HG03378 (cell line): ENCODE results near the gene CCDC57.

Experiments
- ATAC-seq: cut with Tn5 transposase; IDR thresholded peaks from one replicate; pipeline ENCODE4 v1.9.1; 2021; ENCODE audit warnings: mild to moderate bottlenecking, moderate library complexity; ENCODE audit not compliant: unreplicated experiment

The CCDC57 gene

DNA sequence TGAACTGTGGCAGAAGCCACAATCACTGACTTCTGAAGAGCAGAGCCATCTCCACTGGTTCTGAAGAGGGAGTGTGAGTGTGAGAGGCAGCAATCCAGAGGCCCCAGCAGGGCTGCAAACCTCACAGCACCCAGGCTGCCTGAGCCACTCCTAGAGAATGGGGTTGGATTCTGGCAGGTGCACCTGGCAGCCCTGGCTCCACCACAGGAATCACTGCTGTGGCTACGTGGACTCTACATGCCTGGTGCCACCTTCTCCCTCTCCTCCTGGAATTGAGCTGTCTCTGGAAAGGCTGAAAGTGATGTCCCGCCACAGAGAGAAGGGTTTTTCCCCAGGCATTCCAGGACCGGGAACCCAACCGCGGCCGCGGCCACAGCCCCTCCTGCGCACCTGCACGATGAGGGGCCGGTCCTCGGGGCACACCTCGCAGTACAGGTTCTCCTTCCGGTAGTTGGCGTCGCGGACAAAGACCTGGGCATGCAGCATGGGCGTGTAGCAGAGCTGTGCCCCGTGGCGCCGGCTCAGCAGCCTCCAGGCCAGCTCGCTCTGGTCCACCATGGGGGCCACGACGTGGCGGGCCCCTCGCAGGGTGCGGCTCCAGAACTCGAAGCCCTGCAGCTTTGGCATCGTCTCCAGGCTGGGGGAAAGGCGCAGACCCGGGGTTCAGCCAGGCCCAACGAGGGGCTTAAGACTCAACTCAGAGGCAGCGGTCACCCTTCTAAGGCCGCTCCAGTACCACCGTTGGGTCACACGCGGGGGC is 148.0 kb downstream of the CCDC57 start:
- ATAC-seq = no peak

DNA sequence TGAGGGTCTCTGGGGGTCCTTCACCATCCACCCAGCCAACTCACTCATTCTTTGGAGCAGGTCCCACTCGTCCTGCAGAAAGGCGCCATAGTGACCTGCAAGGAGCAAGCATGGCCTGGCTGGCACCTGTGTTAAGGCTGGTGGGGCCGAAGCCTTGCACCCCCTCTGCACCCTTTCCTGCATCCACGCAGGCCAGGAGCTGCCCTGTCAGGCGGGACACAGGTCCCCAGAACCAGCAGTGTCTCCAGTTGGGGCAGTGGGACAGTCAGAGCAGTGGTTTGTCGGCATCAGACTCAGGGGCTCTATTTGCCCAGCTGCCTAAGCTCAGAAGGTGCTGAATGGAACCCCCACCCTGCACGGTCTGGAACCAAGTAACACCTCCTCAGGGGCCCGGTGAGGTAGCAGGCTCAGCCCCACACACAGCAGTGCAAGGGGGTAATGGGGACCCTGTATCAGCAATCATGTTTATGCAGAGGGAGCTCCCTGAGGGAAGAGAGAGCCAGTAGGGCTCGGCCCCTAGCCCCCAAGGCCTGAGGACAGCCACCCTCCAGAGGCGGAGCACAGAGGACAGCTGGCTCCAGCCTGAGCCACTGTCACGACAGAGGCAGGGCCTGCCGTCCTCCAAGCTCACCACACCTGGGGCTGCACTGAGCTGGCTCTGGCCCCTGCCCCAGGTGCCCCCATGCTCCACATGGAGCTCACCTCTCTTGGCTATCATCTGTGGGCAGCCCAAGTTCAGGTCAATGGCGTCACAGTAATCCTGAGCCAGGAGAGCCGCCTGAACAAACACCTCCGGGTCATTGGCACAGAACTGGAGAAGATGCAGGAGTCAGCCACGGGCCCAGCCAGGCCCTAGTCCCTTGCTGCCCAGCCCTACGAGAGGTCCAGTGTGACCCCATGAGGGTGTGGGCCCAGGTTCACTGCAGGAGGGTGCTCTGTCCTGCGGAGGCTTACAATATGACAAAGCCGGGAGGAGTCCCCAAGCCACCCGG is 148.9 kb downstream of the CCDC57 start:
- ATAC-seq = no peak

DNA sequence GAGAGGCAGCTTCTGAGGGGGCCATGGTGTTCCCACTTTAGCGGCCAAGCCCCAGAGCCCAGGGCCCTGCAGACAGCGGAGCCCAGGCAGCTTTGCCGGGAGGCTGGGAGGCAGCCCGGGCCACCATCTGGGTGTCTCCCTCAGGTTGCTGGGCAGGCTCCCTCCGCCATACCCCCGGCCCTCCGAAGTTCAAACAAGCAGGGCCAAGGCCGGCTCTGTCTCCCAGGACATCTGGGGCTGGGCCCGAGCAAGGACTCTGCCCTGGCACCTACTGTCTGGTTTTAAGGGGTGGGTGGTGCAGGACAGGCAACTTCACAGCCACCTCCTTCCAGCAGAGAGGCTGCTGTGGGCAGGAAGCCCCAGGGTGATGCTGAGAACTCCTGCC is 149.7 kb downstream of the CCDC57 start:
- ATAC-seq = no peak

DNA sequence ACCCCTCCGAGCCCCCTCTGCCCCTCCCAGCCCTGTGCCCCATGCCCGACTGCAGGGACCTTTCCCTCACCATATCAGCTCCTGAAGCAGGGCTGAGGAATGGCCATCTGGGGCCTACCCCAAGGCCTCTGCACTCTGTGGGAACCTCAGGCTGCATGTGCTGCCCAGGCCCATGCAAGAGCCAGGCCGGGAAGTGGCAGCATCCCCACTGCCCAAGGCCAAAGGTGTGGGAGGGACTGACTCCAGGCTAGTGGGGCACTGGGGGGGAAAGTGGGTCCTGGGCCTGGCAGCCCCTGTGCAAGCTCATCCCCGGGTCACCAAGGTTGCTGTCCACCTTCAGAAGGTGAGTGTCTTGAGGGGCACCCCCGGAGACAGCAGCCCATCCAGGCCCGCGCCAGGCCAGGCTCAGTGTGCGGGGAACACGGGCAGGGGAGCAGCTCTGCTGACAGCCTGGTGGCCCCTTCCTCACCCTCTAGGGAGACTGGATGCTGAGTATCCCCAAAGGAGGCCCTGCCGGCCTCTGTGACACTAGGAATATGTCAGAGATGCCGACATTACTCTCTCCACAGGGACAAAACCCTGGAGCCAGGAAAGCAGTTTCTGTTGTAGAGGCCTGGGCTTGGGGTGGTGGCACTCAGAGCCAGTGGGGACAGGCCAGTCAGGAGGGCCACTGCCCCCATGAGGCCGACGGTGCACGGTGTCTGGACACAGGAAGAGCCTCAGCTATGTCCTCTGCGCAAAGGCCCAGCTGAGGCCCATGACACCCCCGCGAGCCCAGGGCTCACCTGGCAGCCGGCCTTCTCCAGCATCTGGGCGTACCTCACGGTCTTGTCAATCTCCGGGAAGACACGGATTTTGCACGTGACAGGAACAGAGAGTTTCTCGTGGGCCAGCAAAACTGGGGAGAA is 150.3 kb downstream of the CCDC57 start:
- no peak for ATAC-seq

DNA sequence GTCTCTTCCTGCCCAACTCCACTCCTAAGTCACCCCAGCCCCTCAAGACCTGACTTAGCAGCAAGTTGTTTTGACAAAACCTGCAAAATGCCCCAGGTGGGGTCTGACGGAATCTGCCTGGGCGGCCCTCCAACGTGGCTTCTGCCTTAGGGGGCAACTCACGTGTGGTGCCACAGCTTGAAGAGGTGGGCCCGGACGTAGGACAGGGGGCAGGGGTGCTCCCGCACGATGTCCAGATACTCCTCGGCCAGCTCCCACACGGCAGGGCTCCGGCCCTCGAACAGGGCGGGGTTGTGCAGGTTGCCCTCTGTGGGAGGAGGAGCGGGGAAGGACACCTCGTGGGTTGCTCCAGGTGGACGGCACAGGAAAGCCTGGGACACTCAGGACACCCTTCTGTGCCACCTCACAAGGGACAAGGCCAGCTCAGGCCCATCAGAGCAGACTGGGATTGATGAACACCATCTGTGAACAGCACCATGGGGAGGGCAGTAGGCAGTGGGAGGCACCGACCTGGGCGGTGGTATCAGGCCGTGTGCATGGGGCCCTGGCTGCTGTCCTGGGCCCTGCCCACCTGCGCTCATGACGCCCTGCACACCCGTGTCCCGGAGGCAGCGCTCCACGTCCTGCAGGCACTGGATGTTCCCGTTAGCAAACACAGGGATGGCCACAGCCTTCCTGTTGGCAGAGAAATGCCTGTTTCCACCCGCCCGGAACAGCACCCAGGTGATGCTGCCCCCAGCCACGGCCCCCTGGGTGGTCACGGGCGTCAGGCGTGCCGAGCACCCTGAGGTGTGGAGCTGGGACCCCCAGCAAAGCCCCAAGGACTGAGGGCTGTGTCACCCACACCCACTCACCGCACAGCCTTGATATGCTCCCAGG is 151.4 kb downstream of the CCDC57 start:
- ATAC-seq = no peak

DNA sequence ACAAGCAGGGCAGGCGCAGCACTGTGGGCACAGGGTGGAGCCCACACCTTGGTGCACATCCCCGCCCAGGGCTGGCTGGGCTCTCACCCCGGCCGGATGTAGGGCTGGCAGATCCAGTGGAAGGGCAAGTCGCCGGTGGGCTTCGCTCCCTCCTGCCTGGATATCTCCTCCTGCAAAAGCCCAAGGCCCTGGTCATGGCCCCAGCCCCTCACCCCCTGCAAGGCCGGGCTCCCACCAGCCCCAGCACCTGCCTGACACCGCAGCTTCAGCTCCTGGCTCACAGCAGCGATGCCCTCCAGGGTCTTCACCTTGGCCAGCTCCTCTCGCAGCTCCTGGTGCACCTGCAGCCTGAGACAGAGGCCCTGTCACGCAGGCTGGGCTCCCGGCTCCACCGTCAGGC is 152.0 kb downstream of the CCDC57 start:
- no peak for ATAC-seq

DNA sequence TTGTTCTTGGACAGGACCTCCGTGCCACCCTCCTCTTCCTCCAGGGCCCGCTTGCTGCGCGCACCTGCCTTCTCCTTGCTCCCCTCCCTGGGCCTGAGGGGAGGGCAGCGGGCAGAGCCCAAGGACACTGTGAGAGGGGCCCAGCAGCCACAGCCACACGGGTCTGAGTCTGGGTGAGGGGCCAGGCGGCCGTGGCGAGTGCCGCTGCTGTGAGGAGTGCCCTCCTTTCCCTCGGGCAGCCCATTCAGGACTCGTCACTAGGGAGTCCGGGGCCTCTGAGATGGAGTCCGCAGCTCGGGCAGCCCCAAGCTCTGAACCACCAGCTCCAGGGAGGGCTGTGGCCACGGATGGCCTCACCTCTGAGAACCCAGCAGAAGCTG is 152.7 kb downstream of the CCDC57 start:
- no peak for ATAC-seq

DNA sequence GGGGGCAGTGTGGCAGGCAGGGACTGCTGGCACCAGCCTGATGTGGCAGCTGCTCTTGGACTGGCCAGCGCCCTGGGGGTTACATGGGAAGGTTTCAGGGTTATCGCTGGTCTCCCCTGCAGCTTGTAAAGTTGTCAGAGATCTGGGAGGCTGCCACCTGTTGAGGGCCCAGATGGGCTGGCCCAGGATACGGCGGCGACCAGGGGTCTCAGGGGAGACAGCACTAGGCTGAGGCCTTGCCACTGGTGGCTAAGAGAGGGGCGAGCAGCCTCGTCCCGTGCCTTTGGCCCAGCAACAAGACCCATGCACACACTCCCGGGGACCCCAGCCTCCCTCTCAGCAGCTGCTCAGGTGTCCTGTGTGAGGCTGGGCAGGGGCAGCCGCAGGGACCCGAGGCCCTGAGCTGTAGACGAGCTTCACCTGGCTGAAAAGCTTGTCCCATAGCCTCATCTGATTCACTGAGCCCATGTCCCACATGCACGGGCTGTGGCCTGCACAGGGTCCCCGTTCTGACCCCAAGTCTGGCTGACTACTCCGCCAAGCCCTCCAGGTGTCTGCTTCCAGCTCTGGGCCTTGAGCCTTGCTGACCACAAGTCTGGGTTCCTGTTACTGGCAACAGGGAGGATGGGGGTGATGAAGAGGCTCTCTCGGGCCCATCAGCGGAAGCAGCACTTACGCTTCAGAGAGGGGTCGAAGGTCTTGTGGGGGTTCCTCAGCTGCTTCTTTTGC is 153.2 kb downstream of the CCDC57 start:
- no peak for ATAC-seq

DNA sequence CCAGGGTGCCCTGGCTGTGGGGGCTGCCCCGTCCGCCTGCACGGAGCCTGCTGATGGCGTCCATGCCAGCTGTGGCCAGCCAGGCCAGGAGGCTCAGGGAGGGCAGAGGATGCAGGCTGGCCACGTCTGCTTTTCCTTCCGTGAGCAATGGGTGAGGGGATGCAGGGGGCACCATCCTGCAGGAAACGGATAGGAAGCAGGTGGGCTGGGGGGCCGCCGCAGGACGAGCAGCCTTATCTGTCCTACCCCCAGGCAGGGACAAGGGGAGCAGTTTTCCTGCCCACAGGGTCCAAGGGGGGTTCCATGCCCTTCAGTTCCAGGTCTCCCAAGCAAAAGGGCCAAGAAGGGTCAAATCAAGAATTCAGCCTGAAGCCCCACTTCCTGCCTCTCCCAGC is 153.8 kb downstream of the CCDC57 start:
- ATAC-seq = no peak

DNA sequence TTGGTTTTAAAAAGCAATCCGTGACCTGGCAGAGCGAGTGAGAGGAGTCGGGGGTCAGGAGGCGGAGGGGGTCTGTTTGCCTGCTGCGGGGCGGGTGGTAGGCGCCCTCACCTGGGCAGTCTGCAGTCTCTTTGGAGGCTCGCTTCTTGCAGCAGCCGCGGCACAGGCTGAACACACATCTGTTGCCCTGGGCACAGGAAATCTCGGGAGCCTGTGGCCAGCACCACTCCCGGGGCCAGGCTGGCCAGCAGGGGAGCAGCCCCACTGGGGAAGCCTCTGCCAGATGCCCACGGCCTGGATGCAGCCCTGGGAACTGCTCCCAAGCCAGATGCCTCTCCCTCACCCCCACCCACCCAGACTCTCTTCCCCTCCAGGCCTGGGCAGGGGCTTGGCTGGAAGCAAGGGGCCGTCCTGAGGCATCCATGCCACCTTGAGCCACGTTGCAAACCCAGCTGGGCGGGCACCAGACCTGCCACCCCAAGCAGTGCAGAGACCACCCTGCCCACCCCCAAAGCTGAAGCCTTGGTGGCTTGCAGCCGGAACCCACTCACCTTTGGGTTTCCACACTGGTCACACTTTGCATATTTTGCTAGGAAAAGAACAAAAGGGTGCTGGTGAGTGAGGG is 154.3 kb downstream of the CCDC57 start:
- ATAC-seq = no peak

DNA sequence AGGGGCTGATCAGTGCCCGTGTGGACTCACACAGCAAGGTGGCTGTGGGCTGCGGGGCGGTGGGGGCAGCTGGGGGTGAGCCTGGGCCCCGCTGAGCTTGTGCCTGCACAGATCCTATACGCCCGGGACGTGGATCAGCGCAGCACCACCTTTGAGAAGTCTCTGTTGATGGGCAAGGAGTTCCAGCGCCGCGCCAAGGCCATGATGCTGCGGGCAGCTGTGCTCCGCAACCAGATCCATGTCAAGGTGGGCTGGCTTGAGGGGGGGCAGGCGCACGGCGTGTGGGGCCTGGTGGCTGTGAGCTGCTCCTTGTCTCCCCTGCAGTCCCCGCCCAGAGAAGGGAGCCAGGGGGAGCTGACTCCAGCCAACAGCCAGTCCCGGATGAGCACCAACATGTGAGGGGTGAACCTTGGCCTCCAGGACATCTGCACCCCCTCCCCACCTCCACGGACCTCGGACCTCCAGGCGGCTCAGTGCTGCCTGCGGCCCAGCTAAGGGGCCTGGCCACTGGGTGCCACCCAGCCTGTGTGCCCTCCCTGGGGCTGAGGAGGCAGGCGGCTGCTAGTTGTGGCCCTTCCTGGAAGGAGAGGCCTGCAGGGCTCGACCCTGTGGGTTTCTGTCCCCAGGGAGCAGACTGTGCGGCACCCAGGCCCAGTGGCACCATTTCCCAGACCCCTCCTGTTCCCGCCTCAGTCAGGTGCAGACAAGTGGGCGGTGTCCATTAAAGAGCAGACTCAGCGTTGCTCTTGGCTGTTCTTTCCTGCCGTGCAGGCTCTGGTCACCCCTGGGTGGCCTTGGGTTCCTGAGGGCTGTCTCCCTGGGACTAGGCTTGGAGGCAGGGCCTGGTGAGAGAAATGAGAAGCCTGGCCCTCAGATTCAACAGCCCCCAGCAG is 155.7 kb downstream of the CCDC57 start:
- ATAC-seq = no peak

DNA sequence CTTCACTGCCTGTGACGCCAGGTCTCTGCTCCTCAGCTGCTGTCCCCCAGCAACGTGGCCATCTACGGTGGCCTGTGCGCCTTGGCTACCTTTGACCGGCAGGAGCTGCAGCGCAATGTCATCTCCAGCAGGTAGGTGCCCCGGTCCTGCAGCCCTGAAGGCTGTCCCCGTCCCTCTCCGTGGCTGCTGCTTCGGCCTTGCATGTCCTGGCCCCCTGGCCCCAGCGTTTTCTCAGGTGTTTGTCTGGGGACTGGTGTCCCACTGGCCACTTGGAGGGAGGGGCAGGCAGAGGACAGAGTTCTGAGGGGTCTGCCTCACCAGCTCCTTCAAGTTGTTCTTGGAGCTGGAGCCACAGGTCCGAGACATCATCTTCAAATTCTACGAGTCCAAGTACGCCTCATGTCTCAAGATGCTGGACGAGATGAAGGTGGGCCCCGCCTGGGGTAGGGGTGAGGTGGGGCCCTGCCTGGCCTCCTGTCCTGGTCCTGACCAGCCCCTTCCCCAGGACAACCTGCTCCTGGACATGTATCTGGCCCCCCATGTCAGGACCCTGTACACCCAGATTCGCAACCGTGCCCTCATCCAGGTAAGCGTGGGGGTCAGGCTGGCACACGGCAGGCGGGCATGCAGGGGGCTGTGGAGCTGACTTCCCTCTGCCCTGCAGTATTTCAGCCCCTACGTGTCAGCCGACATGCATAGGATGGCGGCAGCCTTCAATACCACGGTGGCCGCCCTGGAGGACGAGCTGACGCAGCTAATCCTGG is 156.5 kb downstream of the CCDC57 start:
- no peak for ATAC-seq

DNA sequence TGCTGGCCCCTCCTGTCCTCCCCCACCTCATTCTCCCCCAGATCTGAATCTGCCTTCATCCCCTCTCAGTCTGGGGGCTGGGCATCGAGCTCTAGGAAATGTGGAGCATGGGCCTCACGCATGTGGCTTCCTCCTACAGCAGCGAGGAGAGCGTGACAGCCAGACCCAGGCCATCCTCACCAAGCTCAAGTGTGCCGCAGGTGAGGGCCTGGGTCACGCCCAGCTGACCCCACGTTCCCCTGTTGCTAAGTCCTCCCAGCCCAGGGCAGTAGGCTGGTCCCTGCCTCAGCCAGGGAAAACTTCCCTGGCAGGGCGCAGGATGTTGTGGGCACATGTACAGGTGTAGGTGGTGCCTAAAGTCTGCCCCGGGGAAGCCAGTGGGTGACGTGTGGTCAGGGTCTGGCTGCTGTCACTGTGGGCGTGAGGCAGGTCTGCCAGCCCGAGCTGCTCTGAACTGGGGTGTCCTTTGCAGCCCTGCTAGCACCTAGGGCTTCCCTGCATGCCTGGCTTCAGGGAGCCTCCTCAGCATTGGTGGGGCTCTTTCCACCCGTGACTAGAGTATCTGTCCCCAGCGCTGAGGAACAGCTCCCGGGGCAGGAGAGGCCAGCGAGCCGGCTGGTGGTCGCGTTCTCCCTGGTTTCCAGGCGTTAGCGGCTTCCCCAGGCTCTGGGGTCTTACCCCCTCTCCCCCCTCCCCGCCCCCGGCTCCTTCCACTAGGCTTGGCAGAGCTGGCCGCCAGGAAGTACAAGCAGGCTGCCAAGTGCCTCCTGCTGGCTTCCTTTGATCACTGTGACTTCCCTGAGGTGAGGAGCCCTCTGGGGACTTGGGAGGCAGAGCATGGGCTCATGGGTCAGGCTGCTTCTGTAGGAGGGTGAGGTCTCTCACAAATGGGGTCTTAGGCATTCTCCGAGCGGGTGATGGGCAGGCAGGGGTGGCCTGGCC is 157.3 kb downstream of the CCDC57 start:
- no peak for ATAC-seq

DNA sequence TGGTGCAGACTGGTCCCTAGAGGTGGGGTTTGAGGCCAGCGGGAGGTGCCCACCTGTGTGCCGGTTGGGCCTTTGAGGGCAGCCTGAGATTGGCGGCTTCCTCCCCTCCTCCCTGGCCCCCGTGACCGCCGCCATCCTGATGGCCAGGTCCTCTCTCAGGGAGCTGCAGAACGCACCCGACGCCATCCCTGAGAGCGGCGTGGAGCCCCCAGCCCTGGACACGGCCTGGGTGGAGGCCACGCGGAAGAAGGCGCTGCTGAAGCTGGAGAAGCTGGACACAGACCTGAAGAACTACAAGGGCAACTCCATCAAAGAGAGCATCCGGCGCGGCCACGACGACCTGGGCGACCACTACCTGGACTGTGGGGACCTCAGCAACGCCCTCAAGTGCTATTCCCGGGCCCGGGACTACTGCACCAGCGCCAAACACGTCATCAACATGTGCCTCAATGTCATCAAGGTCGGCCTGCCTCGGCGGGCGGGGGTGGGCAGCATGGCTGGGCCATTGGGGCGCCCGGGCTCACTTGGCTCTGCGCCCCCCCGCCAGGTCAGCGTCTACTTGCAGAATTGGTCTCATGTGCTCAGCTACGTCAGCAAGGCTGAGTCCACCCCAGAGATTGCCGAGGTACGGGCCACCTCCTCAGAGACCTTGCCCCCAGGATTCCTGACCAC is 158.2 kb downstream of the CCDC57 start:
- ATAC-seq = no peak

DNA sequence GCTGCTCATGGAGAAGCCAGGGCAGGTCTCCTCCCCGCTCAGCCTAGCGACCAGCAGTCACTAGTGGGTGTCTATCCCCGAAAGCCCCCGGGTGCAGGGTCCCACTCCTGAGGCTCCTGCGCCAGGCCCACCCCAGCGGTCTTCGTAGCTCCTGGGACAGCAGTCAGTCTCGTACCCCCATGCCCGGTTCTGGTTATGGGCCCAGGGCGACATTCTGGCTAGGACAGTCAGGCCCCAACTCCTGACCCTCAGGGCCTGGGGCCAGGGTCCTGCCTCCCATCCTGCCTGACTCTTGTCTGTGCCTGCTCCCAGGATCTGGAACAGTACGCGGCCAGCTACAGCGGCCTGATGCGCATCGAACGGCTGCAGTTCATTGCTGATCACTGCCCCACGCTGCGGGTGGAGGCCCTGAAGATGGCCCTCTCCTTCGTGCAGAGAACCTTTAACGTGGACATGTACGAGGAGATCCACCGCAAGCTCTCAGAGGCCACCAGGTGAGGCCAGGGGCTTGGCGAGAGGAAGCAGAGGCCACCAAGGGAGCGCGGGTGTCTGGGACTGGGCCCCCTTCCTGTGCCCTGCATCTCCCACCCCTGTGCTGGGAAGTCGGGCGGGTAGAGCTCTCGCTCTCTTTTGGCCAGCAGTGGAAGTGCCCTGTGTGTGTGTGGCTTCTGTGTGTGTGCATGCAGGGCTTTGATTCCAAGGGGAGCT is 158.9 kb downstream of the CCDC57 start:
- ATAC-seq = no peak
